WTC11 (cell line): Measurements from ENCODE around the gene HDAC8. TPM values are rescaled to one million over a fixed set of nuclear protein-coding genes. Genes with fewer than 3 reads are reported as not detected.

Source experiments
- ATAC-seq: fragments of 200-7000 bp; cut with Tn5 transposase; 2 replicates; pipeline ENCODE4 v1.10.0; 2021; ENCODE audit warnings: mild to moderate bottlenecking, moderate library complexity
- CTCF ChIA-PET: fragments of 300-600 bp; sonication (Branson Sonifier 250); formaldehyde crosslinking; loops from one replicate; lab custom pipeline; 2021; ENCODE audit warnings: antibody characterized with exemption; lab: Charles Lee
- POLR2A ChIA-PET: fragments of 350-600 bp; sonication (Branson Sonifier 250); formaldehyde crosslinking; loops from one replicate; lab custom pipeline; 2021; ENCODE audit warnings: antibody characterized with exemption; lab: Charles Lee
- DNase-seq: peaks from one replicate; pipeline ENCODE4 v3.0.0; 2021; ENCODE audit warnings: low spot score
- H3K27ac Mint-ChIP-seq: 2 replicates; pipeline ENCODE4 v1.8.0; 2021; ENCODE audit warnings: mixed read lengths
- H3K27me3 Mint-ChIP-seq: 2 replicates; pipeline ENCODE4 v1.8.0; 2021; ENCODE audit warnings: low read depth, mild to moderate bottlenecking, moderate library complexity, mixed read lengths
- H3K36me3 Mint-ChIP-seq: 2 replicates; pipeline ENCODE4 v1.8.0; 2021; ENCODE audit warnings: mixed read lengths
- H3K4me1 Mint-ChIP-seq: 2 replicates; pipeline ENCODE4 v1.8.0; 2022; ENCODE audit warnings: mixed read lengths
- H3K4me3 Mint-ChIP-seq: 2 replicates; pipeline ENCODE4 v1.8.0; 2021; ENCODE audit warnings: mild to moderate bottlenecking, moderate library complexity, mixed read lengths
- H3K9me3 Mint-ChIP-seq: 2 replicates; pipeline ENCODE4 v1.8.0; 2021; ENCODE audit warnings: mixed read lengths
- ESRRA ChIP-seq: sonication (generic); formaldehyde crosslinking; IDR thresholded peaks from 2 replicates; pipeline ENCODE4 v1.8.1; 2022; ENCODE audit warnings: mild to moderate bottlenecking, missing genetic modification reagents, borderline replicate concordance
- FOXP1 ChIP-seq: sonication (generic); formaldehyde crosslinking; IDR thresholded peaks from 2 replicates; pipeline ENCODE4 v1.8.0; 2022; ENCODE audit warnings: missing genetic modification reagents, mild to moderate bottlenecking, moderate library complexity, borderline replicate concordance
- MYBL2 ChIP-seq: sonication (generic); formaldehyde crosslinking; IDR thresholded peaks from 2 replicates; pipeline ENCODE4 v1.8.1; 2023; ENCODE audit warnings: mild to moderate bottlenecking, moderate library complexity, missing genetic modification reagents
- NR1H2 ChIP-seq: sonication (generic); formaldehyde crosslinking; IDR thresholded peaks from 2 replicates; pipeline ENCODE4 v1.9.0; 2021; ENCODE audit warnings: mild to moderate bottlenecking, moderate library complexity, missing genetic modification reagents
- ZBTB43 ChIP-seq: sonication (generic); formaldehyde crosslinking; IDR thresholded peaks from 2 replicates; pipeline ENCODE4 v1.8.1; 2023; ENCODE audit warnings: mild to moderate bottlenecking, missing genetic modification reagents
- total RNA-seq: library from RNA; stranded (reverse); gene quantifications from 3 replicates; pipeline ENCODE4 v1.2.3, GENCODE V29; 2021

Gene HDAC8
- total RNA-seq, 1 experiment from 2014 or later: 22.5 TPM

- CTCF ChIA-PET: interaction anchor here (1.3 to 1.6 kb wide), 3 partner anchors 17 to 35 kb away, joined by 4 to 6 read pairs (median 4); no protein-coding TSS in a partner anchor
- POLR2A ChIA-PET: no interaction called here
- H3K4me3 Mint-ChIP-seq: no peak overlapping the region
- H3K9me3 Mint-ChIP-seq: no peaks in the 10 kb centered on the region
- H3K36me3 Mint-ChIP-seq: peaks cover 11% of the 10 kb centered on the region
- H3K4me1 Mint-ChIP-seq: peaks cover 12% of the 10 kb centered on the region
- DNase-seq (no peak), ATAC-seq (no peak)
- no peak overlapping the region for H3K27ac Mint-ChIP-seq
- no peaks in the 10 kb centered on the region; the same call in 1 of the 2 replicates for H3K27me3 Mint-ChIP-seq
- TF ChIP-seq ZBTB43 (CRISPR knock-in tag): no peak
- TF ChIP-seq NR1H2 (CRISPR knock-in tag): no peak
- TF ChIP-seq MYBL2: no peak
- no peak for TF ChIP-seq FOXP1
- TF ChIP-seq ESRRA: no peak
Measured at GRCh38 chrX:72280321-72280845, 292.3 kb downstream of the HDAC8 start.

Other genes with a start within 250 kb of the HDAC8 start
- gene PHKA1, start 141.5 kb upstream of the HDAC8 start, total RNA-seq: 8.5 to 9.9 TPM (median 8.8 TPM) in 3 replicates
- gene DMRTC1B, start 204.0 kb upstream of the HDAC8 start, total RNA-seq: 0.14 to 0.22 TPM (median 0.21 TPM) in 3 replicates
- not detected in 3 replicates for gene FAM236B, start 209.8 kb upstream of the HDAC8 start, total RNA-seq
- gene FAM236D, start 235.4 kb upstream of the HDAC8 start, total RNA-seq: not detected in 3 replicates